A549 treated with DMSO at 1 μM for 4 hours (cell line): ENCODE data around the gene GDPD5. TPM values are rescaled to one million over a fixed set of nuclear protein-coding genes. Genes with fewer than 3 reads are reported as not detected.

Source experiments
- total RNA-seq: library from RNA; stranded (reverse); fragments of 200-300 nt; extraction: Qiagen RNA extraction; gene quantifications from 5 replicates; pipeline ENCODE4 v1.2.3, GENCODE V29; 2022; ENCODE audit warnings: low read depth

Gene GDPD5, protein sequence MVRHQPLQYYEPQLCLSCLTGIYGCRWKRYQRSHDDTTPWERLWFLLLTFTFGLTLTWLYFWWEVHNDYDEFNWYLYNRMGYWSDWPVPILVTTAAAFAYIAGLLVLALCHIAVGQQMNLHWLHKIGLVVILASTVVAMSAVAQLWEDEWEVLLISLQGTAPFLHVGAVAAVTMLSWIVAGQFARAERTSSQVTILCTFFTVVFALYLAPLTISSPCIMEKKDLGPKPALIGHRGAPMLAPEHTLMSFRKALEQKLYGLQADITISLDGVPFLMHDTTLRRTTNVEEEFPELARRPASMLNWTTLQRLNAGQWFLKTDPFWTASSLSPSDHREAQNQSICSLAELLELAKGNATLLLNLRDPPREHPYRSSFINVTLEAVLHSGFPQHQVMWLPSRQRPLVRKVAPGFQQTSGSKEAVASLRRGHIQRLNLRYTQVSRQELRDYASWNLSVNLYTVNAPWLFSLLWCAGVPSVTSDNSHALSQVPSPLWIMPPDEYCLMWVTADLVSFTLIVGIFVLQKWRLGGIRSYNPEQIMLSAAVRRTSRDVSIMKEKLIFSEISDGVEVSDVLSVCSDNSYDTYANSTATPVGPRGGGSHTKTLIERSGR
- total RNA-seq, result 8.4 to 14.5 TPM (median 13.0 TPM) in 5 replicates

DNA sequence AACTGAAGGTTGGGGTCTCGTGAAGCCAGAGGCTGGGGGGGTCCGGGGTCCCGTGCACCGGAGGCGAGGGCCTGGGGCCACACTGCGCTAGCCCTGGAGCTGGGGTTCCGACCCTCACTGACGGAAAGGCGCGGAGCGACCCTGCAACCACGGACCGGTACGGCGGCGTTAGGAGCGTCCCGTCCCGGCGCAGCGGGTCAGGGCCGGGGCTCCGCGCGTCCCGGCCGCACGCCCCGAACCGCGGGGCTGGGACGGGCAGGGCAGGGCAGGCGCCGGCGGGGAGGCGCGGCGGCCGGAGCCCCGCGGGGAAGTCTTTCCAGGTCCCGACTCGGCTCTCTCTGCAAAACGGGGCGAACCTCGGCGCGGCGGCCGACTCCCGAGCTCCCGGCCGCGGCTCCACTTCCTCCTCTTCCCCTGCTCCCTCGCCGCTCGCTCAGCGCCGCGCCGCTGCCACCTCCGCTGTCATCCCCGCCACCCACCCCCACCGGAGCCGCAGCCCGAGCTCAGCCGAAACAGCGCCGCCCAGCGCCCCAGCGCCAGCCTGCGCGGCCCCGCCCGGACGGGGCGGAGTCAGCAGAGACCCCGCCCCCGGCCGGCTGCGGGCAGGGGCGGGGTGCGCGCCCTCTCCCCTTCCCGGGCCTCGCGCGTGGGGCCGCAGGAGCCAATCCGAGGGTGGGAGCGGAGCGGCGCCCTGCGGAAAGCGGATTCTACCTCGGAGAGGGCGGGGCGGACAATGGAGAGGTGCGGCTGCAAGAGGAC is at the start of gene GDPD5:
TSS of gene GDPD5 (minus strand) at position 509 of the 759 bp plus-strand sequence. CDS start 48,206 bp downstream, outside the sequence.

DNA sequence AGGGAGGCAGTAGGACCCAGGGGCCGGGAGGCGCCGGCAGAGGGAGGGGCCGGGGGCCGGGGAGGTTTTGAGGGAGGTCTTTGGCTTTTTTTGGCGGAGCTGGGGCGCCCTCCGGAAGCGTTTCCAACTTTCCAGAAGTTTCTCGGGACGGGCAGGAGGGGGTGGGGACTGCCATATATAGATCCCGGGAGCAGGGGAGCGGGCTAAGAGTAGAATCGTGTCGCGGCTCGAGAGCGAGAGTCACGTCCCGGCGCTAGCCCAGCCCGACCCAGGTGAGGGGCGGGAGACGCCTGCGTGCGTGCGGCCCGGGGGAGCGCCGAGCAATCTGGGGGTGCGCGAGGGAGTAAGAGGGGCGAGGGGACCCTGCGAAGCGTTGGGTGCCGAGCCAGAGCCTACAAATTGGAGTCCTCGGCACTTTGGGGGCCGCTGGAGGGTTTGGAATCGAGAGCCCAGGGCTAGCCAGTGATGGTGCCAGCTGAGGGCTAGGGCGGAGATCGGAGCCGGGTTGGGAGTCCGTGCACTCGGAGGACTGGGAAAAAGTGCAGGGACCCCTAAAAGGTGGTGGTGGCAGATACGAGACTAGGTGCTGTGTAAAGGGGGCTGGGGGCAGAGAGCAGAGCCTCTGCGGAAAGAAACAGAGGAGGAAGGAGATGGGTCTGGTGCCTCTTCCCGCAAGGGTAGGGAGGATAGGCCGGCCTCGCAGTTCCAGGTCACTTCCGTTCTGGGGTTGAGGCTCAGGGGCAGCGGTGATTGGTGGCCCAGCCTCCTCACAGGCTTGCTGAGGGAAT is 36.5 kb upstream of the GDPD5 start, which contains the start of gene SERPINH1:
TSS of gene SERPINH1 (plus strand) at position 206 of the 788 bp plus-strand sequence. CDS start 4,097 bp downstream, outside the sequence.

DNA sequence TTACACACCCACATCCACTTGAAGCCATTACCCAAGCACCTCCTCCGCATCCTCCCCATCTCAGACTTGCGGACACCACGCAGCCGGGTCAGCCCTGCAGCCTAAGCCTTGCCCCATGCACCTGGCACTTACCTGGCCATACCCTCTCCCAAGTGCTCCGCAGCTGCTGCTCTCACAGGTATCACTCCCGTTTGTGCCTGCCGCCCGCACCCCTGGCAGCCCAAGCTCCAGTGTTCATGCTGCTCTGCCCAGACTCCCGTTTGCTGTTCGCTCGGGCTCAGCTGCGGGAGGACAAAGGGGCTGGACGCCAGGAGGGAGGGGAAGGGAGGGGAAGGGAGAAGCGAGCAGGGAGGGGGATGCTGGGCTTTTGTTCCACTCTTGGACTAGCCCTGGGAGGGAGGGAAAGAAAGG is 92.8 kb downstream of the GDPD5 start, which contains the start of gene KLHL35:
TSS of gene KLHL35 (minus strand) at position 293 of the 411 bp plus-strand sequence. CDS start 2,574 bp downstream, outside the sequence.

GRCh38 chr11:75399344-75400145 is 126.2 kb downstream of the GDPD5 start, which contains the start of gene RPS3:
Gene RPS3, plus strand, starts transcription at chr11:75399518. Its CDS starts 30 bp downstream, at chr11:75399548.

Other genes with a start within 250 kb of the GDPD5 start
- gene ARRB1, start 174.3 kb downstream of the GDPD5 start, total RNA-seq, result 3.0 to 4.3 TPM (median 3.6 TPM) in 5 replicates
- 3,096 to 4,513 TPM (median 3,294 TPM) in 5 replicates for gene RPS3, start 126.4 kb downstream of the GDPD5 start, total RNA-seq
- gene KLHL35, start 92.7 kb downstream of the GDPD5 start, total RNA-seq, result 0.57 to 1.4 TPM (median 1.2 TPM) in 5 replicates
- gene SERPINH1, start 36.3 kb upstream of the GDPD5 start, total RNA-seq, result 74.9 to 113 TPM (median 106 TPM) in 5 replicates
- gene MAP6, start 143.1 kb upstream of the GDPD5 start, total RNA-seq, result 1.4 to 1.9 TPM (median 1.6 TPM) in 5 replicates
- gene MOGAT2, start 191.9 kb upstream of the GDPD5 start, total RNA-seq, result 0.05 TPM in 1 of 5 replicates, not detected in the others
- 1.1 to 3.0 TPM (median 2.1 TPM) in 5 replicates for gene DGAT2, start 242.8 kb upstream of the GDPD5 start, total RNA-seq